HG03135 (cell line): ENCODE results near the gene ZBTB16.

Experiments
- ATAC-seq: cut with Tn5 transposase; IDR thresholded peaks from one replicate; pipeline ENCODE4 v1.9.1; 2021; ENCODE audit warnings: mild to moderate bottlenecking, moderate library complexity; ENCODE audit not compliant: unreplicated experiment

ZBTB16 gene

GRCh38 chr11:114149689-114150407, 90.3 kb downstream of the ZBTB16 start:
- no peak for ATAC-seq

- ATAC-seq, result no peak
Observed at GRCh38 chr11:114150671-114151070, 91.2 kb downstream of the ZBTB16 start.

- no peak for ATAC-seq
Observed at GRCh38 chr11:114151631-114152030, 92.1 kb downstream of the ZBTB16 start.

- no peak for ATAC-seq
Observed at GRCh38 chr11:114152162-114152561, 92.7 kb downstream of the ZBTB16 start.

- no peak for ATAC-seq
Observed at GRCh38 chr11:114152785-114153184, 93.3 kb downstream of the ZBTB16 start.

GRCh38 chr11:114153224-114153623, 93.7 kb downstream of the ZBTB16 start:
- no peak for ATAC-seq

GRCh38 chr11:114154271-114155047, 94.9 kb downstream of the ZBTB16 start:
- ATAC-seq, result no peak

- ATAC-seq, result no peak
Observed at GRCh38 chr11:114155116-114155515, 95.6 kb downstream of the ZBTB16 start.

GRCh38 chr11:114156131-114156581, 96.6 kb downstream of the ZBTB16 start:
- no peak for ATAC-seq

- ATAC-seq, result no peak
Observed at GRCh38 chr11:114156782-114157181, 97.3 kb downstream of the ZBTB16 start.

GRCh38 chr11:114157476-114158050, 98.1 kb downstream of the ZBTB16 start:
- ATAC-seq, result no peak

GRCh38 chr11:114158421-114158820, 98.9 kb downstream of the ZBTB16 start:
- no peak for ATAC-seq

GRCh38 chr11:114158886-114159285, 99.4 kb downstream of the ZBTB16 start:
- ATAC-seq, result no peak

- ATAC-seq, result no peak
Observed at GRCh38 chr11:114159320-114159719, 99.8 kb downstream of the ZBTB16 start.

- ATAC-seq, result peak; percentile 64
Observed at GRCh38 chr11:114159802-114160632, 100.5 kb downstream of the ZBTB16 start.

- ATAC-seq, result no peak
Observed at GRCh38 chr11:114160894-114161293, 101.4 kb downstream of the ZBTB16 start.

- no peak for ATAC-seq
Observed at GRCh38 chr11:114161486-114162250, 102.2 kb downstream of the ZBTB16 start.

- no peak for ATAC-seq
Observed at GRCh38 chr11:114162719-114163123, 103.2 kb downstream of the ZBTB16 start.

- no peak for ATAC-seq
Observed at GRCh38 chr11:114163229-114163631, 103.7 kb downstream of the ZBTB16 start.

- ATAC-seq, result no peak
Observed at GRCh38 chr11:114163830-114164401, 104.4 kb downstream of the ZBTB16 start.
